ENCODE data around the gene ANXA1.

Gene ANXA1

DNA sequence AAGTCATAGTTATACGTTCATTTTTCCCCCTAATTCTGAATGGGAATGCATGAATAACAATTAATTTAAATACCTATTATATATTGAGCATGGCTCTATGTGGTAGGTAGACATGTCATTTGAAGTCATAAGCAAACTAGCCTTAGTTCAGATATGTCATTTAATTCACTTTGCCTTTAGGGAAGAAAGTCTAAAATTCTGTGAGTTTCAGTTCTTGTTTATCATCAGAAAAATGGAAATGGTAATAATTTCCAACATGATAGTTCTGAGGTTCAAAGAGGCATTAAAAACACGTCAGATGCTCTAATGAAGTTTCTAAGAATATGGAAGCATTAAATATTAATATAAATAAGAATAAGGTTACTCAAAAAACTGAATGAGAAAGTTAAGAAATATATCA lies 13.1 kb upstream of the ANXA1 start:
- DNase-seq: no peak

DNA sequence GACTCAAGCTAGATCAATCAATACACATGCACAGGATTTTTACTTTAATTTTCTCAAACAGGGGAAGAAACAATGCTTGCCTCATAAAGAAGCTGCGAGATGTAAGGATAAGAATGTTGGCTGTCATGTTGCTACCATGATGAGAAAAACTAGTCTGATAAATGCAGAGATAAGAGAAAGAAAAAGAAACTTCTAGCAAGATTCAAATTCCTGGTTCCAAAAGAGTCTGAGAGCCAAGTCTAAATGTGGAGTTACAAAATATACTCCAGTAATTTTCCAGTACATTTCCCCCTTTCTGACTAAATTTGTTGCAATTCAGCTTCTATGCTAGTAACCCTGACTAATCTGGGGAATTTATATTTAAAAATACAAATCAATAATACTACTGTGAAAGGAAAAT lies 10.4 kb upstream of the ANXA1 start:
- no peak for DNase-seq

DNA sequence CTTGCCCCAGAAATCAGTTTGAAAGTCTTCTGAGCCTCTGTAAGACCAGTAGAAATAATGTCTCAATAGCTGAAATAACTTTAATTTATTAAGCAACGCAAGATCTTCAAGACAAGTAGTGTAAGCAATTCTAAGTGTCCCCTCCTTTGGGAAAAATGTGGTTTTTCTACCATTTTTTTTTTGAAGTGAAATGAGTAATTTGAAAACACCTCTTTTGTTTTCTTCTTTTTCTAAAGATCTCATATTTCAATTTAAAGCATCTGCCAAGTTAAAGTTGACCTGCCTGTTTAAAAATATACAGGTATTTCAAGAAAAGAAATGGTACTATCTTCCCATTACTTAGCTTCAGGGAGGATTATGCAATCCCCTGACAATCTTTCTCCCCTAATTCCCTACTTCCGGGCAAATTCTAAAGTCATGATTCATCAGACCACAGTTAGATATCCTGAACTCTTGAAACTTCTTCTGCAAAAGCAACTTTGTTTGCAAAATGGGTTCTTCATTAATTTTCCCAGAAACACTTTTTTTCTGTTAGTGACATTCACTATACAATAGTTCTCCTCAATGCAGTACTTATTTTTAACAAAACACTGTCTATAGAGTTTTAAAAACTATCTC lies 7.8 kb upstream of the ANXA1 start:
- no peak for DNase-seq

DNA sequence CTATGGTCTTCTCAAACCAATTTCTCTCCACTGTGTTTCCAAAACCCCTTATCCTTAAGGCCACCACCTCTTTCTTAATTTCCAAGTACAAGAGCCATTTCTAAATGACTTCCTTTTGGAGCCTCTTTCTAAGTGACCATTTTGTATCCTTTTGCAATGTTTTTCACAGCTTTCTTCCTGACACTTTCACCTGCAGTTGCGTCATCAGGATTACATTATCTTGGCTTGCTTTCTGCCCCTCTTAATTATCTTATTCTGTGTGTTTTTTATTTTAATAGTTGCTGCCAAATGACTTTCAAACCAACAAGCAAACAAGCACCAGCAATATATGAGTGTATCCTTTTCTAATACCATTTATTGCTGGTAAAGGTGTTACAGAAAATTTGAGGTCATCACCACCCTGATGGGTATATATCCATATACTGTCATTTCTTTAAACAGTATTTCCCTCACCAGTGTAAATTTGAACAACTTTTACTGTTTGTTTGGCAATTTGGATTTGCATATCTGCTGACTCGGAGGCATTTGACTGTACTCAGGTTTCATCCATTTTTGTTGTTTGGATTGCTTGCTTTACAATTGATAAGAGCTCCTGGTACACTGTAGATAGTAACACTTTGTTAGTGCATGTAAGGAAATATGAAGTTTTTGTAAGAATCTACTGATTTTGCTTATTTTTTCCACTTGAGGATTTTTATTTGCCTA lies 5.4 kb upstream of the ANXA1 start:
- DNase-seq: no peak

- DNase-seq: no peak
These were observed 3.2 kb upstream of the ANXA1 start for GRCh38 chr9:73148447-73148937.

- no peak for DNase-seq
These were observed 2.1 kb upstream of the ANXA1 start for GRCh38 chr9:73149371-73150067.

DNA sequence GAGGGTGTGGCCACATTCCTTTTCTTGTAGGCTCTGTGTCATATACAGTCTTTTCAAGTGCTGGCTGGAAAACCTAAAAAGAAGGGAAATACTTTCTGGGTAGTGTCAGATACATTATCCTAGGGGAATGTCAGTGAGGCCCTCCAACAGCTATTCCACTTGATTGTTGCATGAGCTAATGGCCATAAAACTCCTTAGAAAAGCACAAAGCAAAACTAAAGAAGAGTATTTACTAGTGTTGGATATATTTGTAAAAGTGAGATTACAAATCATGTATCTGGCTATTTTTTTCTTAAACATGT lies 829 bp downstream of the ANXA1 start:
- DNase-seq: no peak

GRCh38 chr9:73152953-73153352 lies 1.3 kb downstream of the ANXA1 start:
- no peak for DNase-seq

GRCh38 chr9:73153793-73154227 lies 2.1 kb downstream of the ANXA1 start:
- DNase-seq: no peak

DNA sequence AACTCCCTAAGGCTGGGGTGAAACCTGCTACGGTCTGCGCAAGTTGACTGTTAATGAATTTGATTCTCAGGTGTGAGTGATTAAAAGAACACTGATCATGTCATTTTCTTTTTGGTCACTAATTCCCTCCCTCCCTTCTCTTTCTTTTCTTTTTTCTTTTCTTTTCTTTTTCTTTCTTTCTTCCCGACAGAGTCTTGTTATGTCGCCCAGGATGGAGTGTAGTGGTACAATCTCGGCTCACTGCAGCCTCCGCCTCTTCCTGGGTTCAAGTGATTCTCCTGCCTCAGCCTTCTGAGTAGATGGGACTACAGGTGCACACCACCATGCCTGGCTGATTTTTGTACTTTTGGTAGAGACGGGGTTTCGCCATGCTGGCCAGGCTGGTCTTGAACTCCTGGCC lies 2.6 kb downstream of the ANXA1 start:
- DNase-seq: no peak

- no peak for DNase-seq
These were observed 3.1 kb downstream of the ANXA1 start for GRCh38 chr9:73154722-73155121.

DNA sequence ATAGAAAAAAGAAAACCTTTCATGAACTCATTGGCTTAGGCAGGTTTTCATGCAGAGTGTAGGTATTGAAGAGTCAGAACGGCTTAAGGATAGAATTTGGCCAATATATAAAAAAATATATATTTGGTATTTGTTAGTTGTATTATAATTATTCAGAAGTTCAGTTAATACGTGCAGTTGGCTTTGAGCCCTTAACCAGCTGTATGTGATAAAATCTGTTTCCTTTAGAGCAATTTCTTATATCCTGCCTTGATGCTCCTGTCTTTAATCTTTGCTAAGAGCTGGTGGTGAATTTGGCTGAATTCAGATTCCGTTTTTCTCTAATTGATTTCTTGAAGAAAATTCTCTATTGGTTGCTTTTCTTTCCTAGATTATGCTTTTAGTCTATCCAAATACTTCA lies 3.7 kb downstream of the ANXA1 start:
- DNase-seq: no peak

- DNase-seq: no peak
These were observed 4.6 kb downstream of the ANXA1 start for GRCh38 chr9:73155968-73156864.

DNA sequence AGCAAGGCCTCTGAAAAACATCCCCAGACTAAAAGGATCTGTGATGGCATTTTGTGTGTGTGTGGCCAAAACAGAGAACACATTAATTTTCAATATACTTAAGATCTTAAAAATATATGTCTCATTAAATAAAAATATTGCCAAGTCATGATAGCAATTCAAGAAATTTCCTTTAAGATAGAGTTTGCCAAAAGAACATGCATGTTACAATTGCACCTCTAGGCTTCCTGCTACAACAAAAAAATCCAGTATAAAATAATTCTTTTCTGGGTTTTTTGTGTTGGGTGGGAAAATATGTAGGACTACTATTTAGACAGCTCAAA lies 5.2 kb downstream of the ANXA1 start:
- DNase-seq: no peak

DNA sequence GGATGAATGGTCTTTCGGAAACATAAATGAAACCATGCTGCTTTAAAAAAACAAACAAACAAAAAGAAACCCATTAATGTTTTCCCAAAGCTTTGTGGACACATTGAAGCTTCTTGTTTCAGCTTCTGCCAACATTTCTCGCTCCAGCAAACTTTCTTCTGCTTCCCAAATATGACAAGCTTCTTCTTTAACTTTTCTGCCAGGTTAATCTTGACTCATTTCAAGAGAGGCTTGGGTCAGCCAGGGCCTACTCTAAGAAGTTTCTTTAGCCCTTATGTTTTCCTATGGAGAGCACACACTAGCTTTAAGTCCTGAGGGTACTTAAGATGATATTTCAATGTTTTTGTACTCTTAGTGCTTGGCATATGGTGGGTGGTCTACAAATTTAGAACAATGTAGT lies 6.1 kb downstream of the ANXA1 start:
- no peak for DNase-seq

DNA sequence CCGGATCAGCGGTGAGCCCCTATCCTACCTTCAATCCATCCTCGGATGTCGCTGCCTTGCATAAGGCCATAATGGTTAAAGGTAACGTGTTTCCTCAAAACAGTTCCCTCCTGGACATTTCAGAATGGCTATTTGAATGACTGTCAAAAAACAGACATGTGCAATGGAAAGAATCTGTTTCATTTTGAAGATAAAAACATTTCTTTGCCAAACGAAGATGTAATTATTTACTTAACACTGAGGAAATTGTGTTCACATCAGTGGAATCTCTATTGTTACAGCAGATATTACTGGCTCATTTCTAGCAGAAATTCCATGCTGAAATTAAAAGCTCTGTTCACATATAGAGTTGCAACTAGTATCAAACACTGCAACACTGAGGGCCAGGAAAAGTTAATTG lies 7.1 kb downstream of the ANXA1 start:
- DNase-seq: no peak

DNA sequence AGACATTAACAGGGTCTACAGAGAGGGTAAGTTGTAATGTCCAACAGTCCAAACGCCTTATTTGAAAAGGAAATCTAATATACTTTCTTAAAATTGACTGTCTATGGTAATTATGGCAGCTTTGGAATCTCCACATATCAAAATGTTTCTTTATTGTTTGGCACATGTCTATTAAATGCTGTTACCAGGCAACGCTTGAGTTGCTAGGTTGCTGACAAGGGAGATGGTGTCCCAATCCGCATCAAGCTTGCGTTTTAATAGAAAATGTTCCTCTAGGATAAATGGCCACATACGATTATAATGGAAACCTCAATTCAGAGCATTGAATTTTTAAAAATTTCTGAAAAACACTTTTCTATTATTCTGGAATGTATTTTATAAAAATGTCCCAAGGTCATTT lies 9.2 kb downstream of the ANXA1 start:
- no peak for DNase-seq

- DNase-seq: no peak
These were observed 11.5 kb downstream of the ANXA1 start for GRCh38 chr9:73162987-73163768.

- no peak for DNase-seq
These were observed 14.2 kb downstream of the ANXA1 start for GRCh38 chr9:73165911-73166310.

DNA sequence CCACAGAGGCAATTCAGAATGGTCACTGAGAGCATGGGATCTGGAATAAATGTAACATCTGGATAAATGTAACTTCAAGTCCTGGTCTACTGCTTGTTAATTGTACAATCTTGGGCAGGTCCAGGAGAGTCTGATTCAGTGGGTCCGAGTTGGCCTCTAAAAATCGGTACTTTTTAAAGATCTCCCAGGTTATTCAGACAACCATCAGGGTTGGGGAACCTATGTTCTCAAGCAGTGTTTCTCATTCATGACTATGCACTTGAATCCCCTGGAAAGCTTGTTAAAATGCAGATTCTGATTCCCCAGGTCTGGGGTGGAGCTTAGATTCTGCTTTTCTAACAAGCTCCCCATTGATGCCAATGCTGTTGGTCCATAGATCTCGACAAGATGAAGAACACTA lies 14.8 kb downstream of the ANXA1 start:
- no peak for DNase-seq

GRCh38 chr9:73167614-73168013 lies 15.9 kb downstream of the ANXA1 start:
- DNase-seq: no peak

DNA sequence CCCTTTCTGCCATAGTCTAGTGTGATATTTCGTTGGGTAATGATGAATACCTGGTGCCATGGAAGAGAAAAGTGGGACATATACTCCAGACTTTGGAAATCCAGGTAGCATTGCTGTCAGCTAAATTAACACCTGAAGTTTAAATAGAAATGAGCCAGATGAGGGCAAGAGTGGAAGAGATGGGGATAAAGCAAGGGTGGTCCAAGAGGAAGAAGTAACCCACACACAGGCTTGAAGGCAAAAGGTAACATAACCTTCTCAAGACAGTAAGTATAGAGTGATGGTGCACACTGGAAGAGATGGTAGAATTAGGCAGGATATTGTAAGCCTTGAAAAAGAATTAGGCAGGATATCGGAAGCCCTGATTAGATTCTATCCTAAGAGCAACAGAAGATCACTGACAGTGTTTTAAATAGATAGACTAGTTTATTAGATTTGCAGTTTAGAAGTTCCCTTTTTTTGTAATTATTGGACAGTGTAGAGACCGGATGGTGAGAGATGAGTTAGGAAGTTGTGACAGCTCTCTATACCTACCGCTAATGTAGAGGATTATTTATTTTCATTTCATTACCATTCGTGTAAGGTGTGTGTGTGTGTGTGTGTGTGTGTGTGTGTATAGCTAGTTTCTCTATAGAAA lies 16.8 kb downstream of the ANXA1 start:
- no peak for DNase-seq

Measured in effector CD8-positive, alpha-beta T cell (primary cell).